Loucy (cell line): ENCODE measurements around the gene TFPI.

Experiments
- H2AFZ ChIP-seq: fragments of 200-600 bp; sonication (generic); 2 replicates; pipeline ENCODE4 v1.6.0; 2016; ENCODE audit warnings: antibody characterized with exemption, mild to moderate bottlenecking, low read length, moderate library complexity
- H3F3A ChIP-seq: fragments of 200-600 bp; 2 replicates; pipeline ENCODE4 v1.6.0; 2016; ENCODE audit warnings: antibody characterized with exemption, low read depth, mild to moderate bottlenecking
- H3K27me3 ChIP-seq: fragments of 200-600 bp; sonication (generic); 2 replicates; pipeline ENCODE4 v1.6.1; 2014; ENCODE audit warnings: low read length, mild to moderate bottlenecking; ENCODE audit not compliant: insufficient read depth, poor library complexity, severe bottlenecking
- H3K36me3 ChIP-seq: fragments of 200-600 bp; sonication (generic); 2 replicates; pipeline ENCODE4 v1.6.1; 2016; ENCODE audit warnings: low read length; ENCODE audit not compliant: insufficient read depth
- H3K4me1 ChIP-seq: fragments of 200-600 bp; sonication (generic); 2 replicates; pipeline ENCODE4 v1.5.1; 2014; ENCODE audit warnings: low read length, mild to moderate bottlenecking; ENCODE audit not compliant: insufficient read depth, poor library complexity, severe bottlenecking
- H3K4me2 ChIP-seq: fragments of 200-600 bp; sonication (generic); 2 replicates; pipeline ENCODE4 v1.6.0; 2014; ENCODE audit warnings: antibody characterized with exemption, low read length, low read depth, mild to moderate bottlenecking; ENCODE audit not compliant: poor library complexity, severe bottlenecking
- H3K4me3 ChIP-seq: fragments of 200-600 bp; sonication (generic); 2 replicates; pipeline ENCODE4 v1.5.1; 2014; ENCODE audit warnings: low read length, mild to moderate bottlenecking, mixed read lengths; ENCODE audit not compliant: poor library complexity, severe bottlenecking
- H3K79me2 ChIP-seq: fragments of 200-600 bp; sonication (generic); 2 replicates; pipeline ENCODE4 v1.6.1; 2014; ENCODE audit warnings: low read length; ENCODE audit not compliant: insufficient read depth
- H3K9ac ChIP-seq: fragments of 200-600 bp; sonication (generic); 2 replicates; pipeline ENCODE4 v1.6.0; 2014; ENCODE audit warnings: mild to moderate bottlenecking, low read depth, low read length, moderate library complexity; ENCODE audit not compliant: poor library complexity, severe bottlenecking
- H3K9me2 ChIP-seq: fragments of 200-600 bp; sonication (generic); replicated peaks from 2 replicates; pipeline ENCODE4 v1.6.1; 2016; ENCODE audit warnings: low read depth, low read length, mixed read lengths
- H3K9me3 ChIP-seq: fragments of 200-600 bp; sonication (generic); 2 replicates; pipeline ENCODE4 v1.6.1; 2014; ENCODE audit warnings: mild to moderate bottlenecking, antibody characterized with exemption, low read length, low read depth; ENCODE audit not compliant: insufficient read depth
- H4K20me1 ChIP-seq: fragments of 200-600 bp; sonication (generic); 2 replicates; pipeline ENCODE4 v1.6.0; 2014; ENCODE audit warnings: antibody characterized with exemption, low read length, mild to moderate bottlenecking; ENCODE audit not compliant: insufficient read depth, poor library complexity, severe bottlenecking
- CTCF ChIP-seq: fragments of 200-600 bp; sonication (generic); conservative IDR thresholded peaks from 2 replicates; pipeline ENCODE4 v1.5.1; 2014; ENCODE audit warnings: mild to moderate bottlenecking, antibody characterized with exemption, low read length
- EZH2phosphoT487 ChIP-seq: fragments of 200-600 bp; IDR thresholded peaks from 2 replicates; pipeline ENCODE4 v1.6.1; 2018; ENCODE audit warnings: antibody characterized with exemption, mild to moderate bottlenecking, moderate library complexity, borderline replicate concordance

Gene TFPI

DNA sequence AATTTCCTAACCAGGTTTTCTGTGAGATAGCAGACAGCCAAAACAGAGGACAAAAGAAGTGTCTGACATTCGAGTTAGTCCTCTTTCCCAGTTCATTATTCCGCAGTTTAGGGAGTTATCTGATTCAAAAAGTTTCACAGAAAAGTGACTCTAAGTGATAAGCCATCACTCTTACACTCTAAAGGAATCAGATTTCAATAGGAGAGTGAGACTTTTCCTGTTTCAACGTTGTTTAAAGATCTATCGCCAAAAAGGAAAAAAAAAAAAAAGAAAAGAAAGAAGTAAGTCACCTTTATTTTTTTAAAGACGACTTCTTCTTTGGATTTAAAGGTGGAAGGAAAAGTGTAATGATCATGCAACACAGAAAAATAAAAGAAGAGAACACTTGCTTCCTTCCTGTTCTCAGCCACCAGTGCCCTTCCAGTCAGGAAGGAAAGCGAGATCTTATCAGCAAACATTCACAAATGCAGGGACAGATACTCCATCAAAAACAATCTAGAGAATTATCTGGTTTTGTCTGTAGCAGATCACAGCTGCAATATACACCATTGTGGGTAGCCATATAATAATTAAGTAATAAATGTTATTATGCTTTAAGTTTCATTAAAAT lies 49.8 kb downstream of the TFPI start:
- peak overlapping the region; percentile 41 for H3K4me3 ChIP-seq
- H3K36me3 ChIP-seq: no peaks in the 10 kb centered on the region
- peak overlapping the region; percentile 1 for H3K9ac ChIP-seq
- H3K27me3 ChIP-seq: no peaks in the 10 kb centered on the region
- peaks cover 32% of the 10 kb centered on the region for H3K4me1 ChIP-seq
- peak overlapping the region; percentile 60 for H3K4me2 ChIP-seq
- no peak for TF ChIP-seq EZH2phosphoT487
- TF ChIP-seq CTCF: no peak
- H3K9me3 ChIP-seq: no peaks in the 10 kb centered on the region; the same call in 1 of the 2 replicates
- no peaks in the 10 kb centered on the region for H3K79me2 ChIP-seq
- no peaks in the 10 kb centered on the region for H4K20me1 ChIP-seq
- no peak overlapping the region for H2AFZ ChIP-seq
- no peaks in the 10 kb centered on the region for H3K9me2 ChIP-seq
- H3F3A ChIP-seq: peaks cover 8% of the 10 kb centered on the region; the same call in 1 of the 2 replicates

- H3K4me3 ChIP-seq: no peak overlapping the region
- H3K36me3 ChIP-seq: no peaks in the 10 kb centered on the region
- no peak for TF ChIP-seq EZH2phosphoT487
- TF ChIP-seq CTCF: no peak
- H3K9ac ChIP-seq: no peak overlapping the region
- H3K9me2 ChIP-seq: no peaks in the 10 kb centered on the region
- H3F3A ChIP-seq: peaks cover 8% of the 10 kb centered on the region; the same call in 1 of the 2 replicates
- H3K27me3 ChIP-seq: no peaks in the 10 kb centered on the region
- H2AFZ ChIP-seq: no peak overlapping the region
- peaks cover 28% of the 10 kb centered on the region for H3K4me1 ChIP-seq
- no peaks in the 10 kb centered on the region for H3K79me2 ChIP-seq
- no peaks in the 10 kb centered on the region; the same call in 1 of the 2 replicates for H3K9me3 ChIP-seq
- H4K20me1 ChIP-seq: no peaks in the 10 kb centered on the region
- H3K4me2 ChIP-seq: peak overlapping the region; percentile 60
These were observed 50.5 kb downstream of the TFPI start for GRCh38 chr2:187503700-187504099.

DNA sequence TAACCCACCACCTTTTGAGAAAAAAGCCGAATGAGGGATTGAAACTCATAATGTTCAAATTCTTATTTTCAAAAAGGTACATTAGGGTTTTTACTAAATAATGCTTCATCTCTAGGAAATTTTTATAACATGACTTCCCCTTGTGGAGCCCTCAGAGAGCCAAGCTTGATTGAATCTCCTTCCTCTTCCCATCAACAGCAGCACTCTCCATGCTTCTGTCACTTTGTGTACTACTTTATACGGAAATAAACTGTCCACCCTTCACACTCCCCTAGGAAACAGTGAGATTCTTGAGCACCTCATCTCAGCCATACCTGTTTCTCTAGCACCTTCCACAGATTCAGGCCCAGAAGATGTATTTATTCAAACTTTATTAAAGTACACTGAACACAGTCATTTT lies 51.8 kb downstream of the TFPI start:
- no peak for TF ChIP-seq CTCF
- Histone ChIP-seq H3K9ac (no peak overlapping the region), H2AFZ (no peak overlapping the region), H3K36me3 (no peaks in the 10 kb centered on the region), H3K9me3 (no peaks in the 10 kb centered on the region), H3K4me1 (peaks cover 28% of the 10 kb centered on the region), H3K4me3 (no peak overlapping the region), H3K27me3 (no peaks in the 10 kb centered on the region), H4K20me1 (no peaks in the 10 kb centered on the region), H3K4me2 (no peak overlapping the region), H3K79me2 (no peaks in the 10 kb centered on the region), H3K9me2 (no peaks in the 10 kb centered on the region), H3F3A (peaks cover 8% of the 10 kb centered on the region; the same call in 1 of the 2 replicates)
